Measurements from ENCODE around the gene NAA20. TPM values are rescaled to one million over a fixed set of nuclear protein-coding genes. Genes with fewer than 3 reads are reported as not detected.

NAA20 gene
- polyA plus RNA-seq: 100 to 1,000 TPM in 1 of 3 donors, 10 to 100 TPM in 2; 65.1 to 129 (median 70.2) TPM

- H3K9me3 Mint-ChIP-seq: no peaks in the 10 kb centered on the region
- H3K27ac Mint-ChIP-seq: peak within 1 kb of the TSS; percentile 83 to 94 (median 90)
- peak; percentile 86 to 88 (median 87) for DNase-seq
- H3K27me3 Mint-ChIP-seq (ENCODE audit: low read depth in 3 of 3): peaks cover 0 to 11% (median 3%) of the 10 kb centered on the region in 3 donors
- H3K36me3 Mint-ChIP-seq: no peaks in the 10 kb centered on the region
- peak within 1 kb of the TSS; percentile 86 to 94 (median 89) for H3K4me3 Mint-ChIP-seq
- H3K4me1 Mint-ChIP-seq: peaks cover 36 to 50% of the 10 kb centered on the region in 2 donors
Measured at GRCh38 chr20:20017001-20017843, at the start of gene NAA20. Gene NAA20, plus strand, starts transcription at chr20:20017362. Its CDS starts 35 bp downstream, at chr20:20017397.

- Mint-ChIP-seq H3K9me3 (no peaks in the 10 kb centered on the region), H3K4me3 (no peak overlapping the region), H3K27ac (no peak overlapping the region), H3K4me1 (peaks cover 11 to 17% of the 10 kb centered on the region in 2 donors), H3K36me3 (no peaks in the 10 kb centered on the region), H3K27me3 (ENCODE audit: low read depth in 3 of 3) (peaks cover 4 to 12% (median 8%) of the 10 kb centered on the region in 3 donors)
- no peak for DNase-seq
Measured at GRCh38 chr20:19967445-19967844, 49.7 kb upstream of the NAA20 start.

GRCh38 chr20:19968028-19968427 lies 49.1 kb upstream of the NAA20 start:
- Mint-ChIP-seq H3K4me1 (peaks cover 11 to 17% of the 10 kb centered on the region in 2 donors), H3K9me3 (no peaks in the 10 kb centered on the region), H3K4me3 (no peak overlapping the region), H3K27ac (no peak overlapping the region), H3K36me3 (no peaks in the 10 kb centered on the region), H3K27me3 (ENCODE audit: low read depth in 3 of 3) (peaks cover 6 to 12% (median 8%) of the 10 kb centered on the region in 3 donors)
- DNase-seq: no peak

- no peaks in the 10 kb centered on the region for H3K36me3 Mint-ChIP-seq
- peaks cover 11 to 17% of the 10 kb centered on the region in 2 donors for H3K4me1 Mint-ChIP-seq
- peak overlapping the region in 1 of 6 donors; percentile 46 for H3K27ac Mint-ChIP-seq
- no peaks in the 10 kb centered on the region for H3K9me3 Mint-ChIP-seq
- peak; percentile 5 to 14 (median 14) for DNase-seq
- peaks cover 7 to 12% (median 8%) of the 10 kb centered on the region in 3 donors for H3K27me3 Mint-ChIP-seq (ENCODE audit: low read depth in 3 of 3)
- H3K4me3 Mint-ChIP-seq: no peak overlapping the region
Measured at GRCh38 chr20:19968466-19969073, 48.6 kb upstream of the NAA20 start.

GRCh38 chr20:19969106-19969505 lies 48.1 kb upstream of the NAA20 start:
- Mint-ChIP-seq H3K4me1 (peaks cover 12 to 22% of the 10 kb centered on the region in 2 donors), H3K4me3 (no peak overlapping the region)

GRCh38 chr20:19969507-19970255 lies 47.5 kb upstream of the NAA20 start:
- Mint-ChIP-seq H3K9me3 (no peaks in the 10 kb centered on the region), H3K4me3 (no peak overlapping the region), H3K36me3 (no peaks in the 10 kb centered on the region), H3K27me3 (ENCODE audit: low read depth in 3 of 3) (peaks cover 5 to 12% (median 8%) of the 10 kb centered on the region in 3 donors), H3K27ac (no peak overlapping the region), H3K4me1 (peaks cover 12 to 22% of the 10 kb centered on the region in 2 donors)
- DNase-seq: no peak

More at GRCh38 chr20:19969106-19969505, 48.1 kb upstream of the NAA20 start:
- no peak for DNase-seq
- no peaks in the 10 kb centered on the region for H3K9me3 Mint-ChIP-seq
- peaks cover 5 to 12% (median 7%) of the 10 kb centered on the region in 3 donors for H3K27me3 Mint-ChIP-seq (ENCODE audit: low read depth in 3 of 3)
- H3K36me3 Mint-ChIP-seq: no peaks in the 10 kb centered on the region
- H3K27ac Mint-ChIP-seq: no peak overlapping the region

GRCh38 chr20:19970256-19970765 lies 46.9 kb upstream of the NAA20 start:
- Mint-ChIP-seq H3K36me3 (no peaks in the 10 kb centered on the region), H3K4me3 (no peak overlapping the region), H3K9me3 (no peaks in the 10 kb centered on the region), H3K27me3 (ENCODE audit: low read depth in 3 of 3) (peaks cover 5 to 12% (median 6%) of the 10 kb centered on the region in 3 donors), H3K4me1 (peaks cover 12 to 22% of the 10 kb centered on the region in 2 donors), H3K27ac (no peak overlapping the region)
- DNase-seq: no peak

- no peak overlapping the region for H3K4me3 Mint-ChIP-seq
- H3K27me3 Mint-ChIP-seq (ENCODE audit: low read depth in 3 of 3): peaks cover 5 to 12% (median 6%) of the 10 kb centered on the region in 3 donors
Measured at GRCh38 chr20:19971116-19971515, 46.0 kb upstream of the NAA20 start.

GRCh38 chr20:19973961-19974629 lies 43.1 kb upstream of the NAA20 start:
- DNase-seq: no peak
- Mint-ChIP-seq H3K36me3 (no peaks in the 10 kb centered on the region), H3K9me3 (no peaks in the 10 kb centered on the region), H3K4me3 (no peak overlapping the region), H3K4me1 (peaks cover 5 to 18% of the 10 kb centered on the region in 2 donors), H3K27me3 (ENCODE audit: low read depth in 3 of 3) (peaks cover 2 to 12% (median 6%) of the 10 kb centered on the region in 3 donors), H3K27ac (no peak overlapping the region)

More at GRCh38 chr20:19971116-19971515, 46.0 kb upstream of the NAA20 start:
- no peak overlapping the region for H3K27ac Mint-ChIP-seq
- DNase-seq: no peak
- no peaks in the 10 kb centered on the region for H3K9me3 Mint-ChIP-seq
- no peaks in the 10 kb centered on the region for H3K36me3 Mint-ChIP-seq
- H3K4me1 Mint-ChIP-seq: peaks cover 12 to 22% of the 10 kb centered on the region in 2 donors

- Mint-ChIP-seq H3K27ac (no peak overlapping the region), H3K4me3 (no peak overlapping the region), H3K36me3 (no peaks in the 10 kb centered on the region), H3K9me3 (no peaks in the 10 kb centered on the region), H3K27me3 (ENCODE audit: low read depth in 3 of 3) (peaks cover 2 to 10% (median 6%) of the 10 kb centered on the region in 3 donors), H3K4me1 (peaks cover 2 to 13% of the 10 kb centered on the region in 2 donors)
- no peak for DNase-seq
Measured at GRCh38 chr20:19974630-19975435, 42.3 kb upstream of the NAA20 start.

- peaks cover 2 to 10% (median 6%) of the 10 kb centered on the region in 3 donors for H3K27me3 Mint-ChIP-seq (ENCODE audit: low read depth in 3 of 3)
- no peaks in the 10 kb centered on the region for H3K9me3 Mint-ChIP-seq
- H3K36me3 Mint-ChIP-seq: no peaks in the 10 kb centered on the region
- H3K4me3 Mint-ChIP-seq: no peak overlapping the region
- peaks cover 2 to 13% of the 10 kb centered on the region in 2 donors for H3K4me1 Mint-ChIP-seq
- H3K27ac Mint-ChIP-seq: no peak overlapping the region
- no peak for DNase-seq
Measured at GRCh38 chr20:19975436-19975799, 41.7 kb upstream of the NAA20 start.

GRCh38 chr20:19975901-19976300 lies 41.3 kb upstream of the NAA20 start:
- H3K4me1 Mint-ChIP-seq: peaks cover 2 to 13% of the 10 kb centered on the region in 2 donors
- no peak overlapping the region for H3K27ac Mint-ChIP-seq
- no peak overlapping the region for H3K4me3 Mint-ChIP-seq
- no peak for DNase-seq
- H3K36me3 Mint-ChIP-seq: no peaks in the 10 kb centered on the region
- H3K27me3 Mint-ChIP-seq (ENCODE audit: low read depth in 3 of 3): peaks cover 2 to 10% (median 6%) of the 10 kb centered on the region in 3 donors
- no peaks in the 10 kb centered on the region for H3K9me3 Mint-ChIP-seq
